Activated T-helper 1 cell treated with anti-CD3 and anti-CD28 coated beads, Interleukin-12 subunit alpha, Interleukin-12 subunit beta, Interleukin-2, Interleukin-4 antibody, amounts not matched to agents 30 ng/mL and 10 ng/mL and 1 ng/mL, durations not matched to agents 14 hours and 24 hours and 36 hours (primary cell): ENCODE data around the gene MIF4GD. TPM values are rescaled to one million over a fixed set of nuclear protein-coding genes. Genes with fewer than 3 reads are reported as not detected.

Source experiments
- DNase-seq: peaks from one replicate; pipeline ENCODE4 v3.0.0; 2021; ENCODE audit warnings: low spot score
- H3K27ac Mint-ChIP-seq: one replicate; pipeline ENCODE4 v1.8.0; 2021; ENCODE audit warnings: mild to moderate bottlenecking, mixed read lengths
- H3K27me3 Mint-ChIP-seq: one replicate; pipeline ENCODE4 v1.8.0; 2022; ENCODE audit warnings: mild to moderate bottlenecking, moderate library complexity, mixed read lengths; ENCODE audit not compliant: insufficient read depth
- H3K36me3 Mint-ChIP-seq: one replicate; pipeline ENCODE4 v1.8.0; 2021; ENCODE audit warnings: low read depth, mixed read lengths
- H3K4me1 Mint-ChIP-seq: one replicate; pipeline ENCODE4 v1.8.0; 2021; ENCODE audit warnings: low read depth, mixed read lengths
- H3K4me3 Mint-ChIP-seq: one replicate; pipeline ENCODE4 v1.8.0; 2021; ENCODE audit warnings: mild to moderate bottlenecking, moderate library complexity, mixed read lengths
- H3K9me3 Mint-ChIP-seq: one replicate; pipeline ENCODE4 v1.8.0; 2021; ENCODE audit warnings: mixed read lengths
- intact Hi-C: fragments of 100-400 bp; cut with micrococcal nuclease; formaldehyde crosslinking; loops from one replicate; pipeline ENCODE4 v1.15.1; 2024
- total RNA-seq: library from RNA; stranded (reverse); gene quantifications from 2 replicates; pipeline ENCODE4 v1.2.3, GENCODE V29; 2022

Gene MIF4GD
- total RNA-seq, 1 donor from 2014 or later, result 49.0 TPM

GRCh38 chr17:75244133-75244866 is 26.7 kb downstream of the MIF4GD start:
- H3K27me3 Mint-ChIP-seq, result no peaks in the 10 kb centered on the region
- DNase-seq, result no peak
- H3K36me3 Mint-ChIP-seq, result peaks cover 51% of the 10 kb centered on the region
- H3K9me3 Mint-ChIP-seq, result no peaks in the 10 kb centered on the region
- H3K27ac Mint-ChIP-seq, result peak overlapping the region; percentile 85
- intact Hi-C loops, result no loop called here
- H3K4me3 Mint-ChIP-seq, result peak overlapping the region; percentile 46
- peaks cover 56% of the 10 kb centered on the region for H3K4me1 Mint-ChIP-seq

GRCh38 chr17:75242461-75243042 is 28.5 kb downstream of the MIF4GD start:
- Mint-ChIP-seq H3K9me3 (no peaks in the 10 kb centered on the region), H3K4me1 (peaks cover 53% of the 10 kb centered on the region), H3K4me3 (peak overlapping the region; percentile 64), H3K36me3 (peaks cover 58% of the 10 kb centered on the region), H3K27me3 (no peaks in the 10 kb centered on the region), H3K27ac (peak overlapping the region; percentile 90)
- peak; percentile 24 for DNase-seq
- intact Hi-C loops, result loop anchor here (1.0 to 2.0 kb wide), 2 partner anchors 8 to 18 kb away; partner anchors contain the start of genes GGA3 and MRPS7

GRCh38 chr17:75241996-75242460 is 29.0 kb downstream of the MIF4GD start:
- peak overlapping the region; percentile 64 for H3K4me3 Mint-ChIP-seq
- intact Hi-C loops, result loop anchor here (1.0 to 2.0 kb wide), 2 partner anchors 8 to 19 kb away; partner anchors contain the start of genes GGA3 and MRPS7
- peak overlapping the region; percentile 90 for H3K27ac Mint-ChIP-seq
- H3K9me3 Mint-ChIP-seq, result no peaks in the 10 kb centered on the region
- peaks cover 51% of the 10 kb centered on the region for H3K4me1 Mint-ChIP-seq
- DNase-seq, result no peak
- H3K36me3 Mint-ChIP-seq, result peaks cover 61% of the 10 kb centered on the region
- H3K27me3 Mint-ChIP-seq, result no peaks in the 10 kb centered on the region

GRCh38 chr17:75241502-75241901 is 29.5 kb downstream of the MIF4GD start:
- Mint-ChIP-seq H3K36me3 (peaks cover 61% of the 10 kb centered on the region), H3K4me3 (no peak overlapping the region), H3K27ac (peak overlapping the region; percentile 90), H3K27me3 (no peaks in the 10 kb centered on the region), H3K4me1 (peaks cover 51% of the 10 kb centered on the region), H3K9me3 (no peaks in the 10 kb centered on the region)
- no peak for DNase-seq
- intact Hi-C loops, result no loop called here

- Mint-ChIP-seq H3K4me3 (no peak overlapping the region), H3K27me3 (no peaks in the 10 kb centered on the region), H3K9me3 (no peaks in the 10 kb centered on the region), H3K36me3 (peaks cover 62% of the 10 kb centered on the region), H3K4me1 (peaks cover 48% of the 10 kb centered on the region), H3K27ac (no peak overlapping the region)
- intact Hi-C loops, result no loop called here
- DNase-seq, result no peak
Measured at GRCh38 chr17:75241143-75241430, 29.9 kb downstream of the MIF4GD start.

- intact Hi-C loops, result loop anchor here (1.0 kb wide), 1 partner anchor 172 kb away; no protein-coding TSS in a partner anchor
- Mint-ChIP-seq H3K36me3 (peaks cover 59% of the 10 kb centered on the region), H3K27ac (peak overlapping the region; percentile 68), H3K27me3 (no peaks in the 10 kb centered on the region), H3K4me1 (peaks cover 45% of the 10 kb centered on the region), H3K9me3 (no peaks in the 10 kb centered on the region), H3K4me3 (no peak overlapping the region)
- DNase-seq, result no peak
Measured at GRCh38 chr17:75240394-75241142, 30.5 kb downstream of the MIF4GD start.

GRCh38 chr17:75239778-75240393 is 31.1 kb downstream of the MIF4GD start:
- H3K27me3 Mint-ChIP-seq, result no peaks in the 10 kb centered on the region
- H3K27ac Mint-ChIP-seq, result peak overlapping the region; percentile 68
- peaks cover 61% of the 10 kb centered on the region for H3K36me3 Mint-ChIP-seq
- no peaks in the 10 kb centered on the region for H3K9me3 Mint-ChIP-seq
- no peak overlapping the region for H3K4me3 Mint-ChIP-seq
- DNase-seq, result no peak
- intact Hi-C loops, result loop anchor here (1.0 kb wide), 1 partner anchor 172 kb away; no protein-coding TSS in a partner anchor
- peaks cover 45% of the 10 kb centered on the region for H3K4me1 Mint-ChIP-seq

- H3K4me3 Mint-ChIP-seq, result no peak overlapping the region
- intact Hi-C loops, result no loop called here
- H3K27me3 Mint-ChIP-seq, result no peaks in the 10 kb centered on the region
- no peak overlapping the region for H3K27ac Mint-ChIP-seq
- H3K4me1 Mint-ChIP-seq, result peaks cover 39% of the 10 kb centered on the region
- no peak for DNase-seq
- H3K9me3 Mint-ChIP-seq, result no peaks in the 10 kb centered on the region
- peaks cover 63% of the 10 kb centered on the region for H3K36me3 Mint-ChIP-seq
Measured at GRCh38 chr17:75239214-75239613, 31.8 kb downstream of the MIF4GD start.

- Mint-ChIP-seq H3K27ac (peak overlapping the region; percentile 76), H3K4me3 (peak overlapping the region; percentile 38), H3K9me3 (no peaks in the 10 kb centered on the region), H3K4me1 (peaks cover 35% of the 10 kb centered on the region), H3K27me3 (no peaks in the 10 kb centered on the region), H3K36me3 (peaks cover 62% of the 10 kb centered on the region)
- peak; percentile 35 for DNase-seq
- intact Hi-C loops, result loop anchor here (1.0 kb wide), 3 partner anchors 23 to 124 kb away; partner anchors contain the start of genes GGA3, MRPS7 and NUP85
Measured at GRCh38 chr17:75238684-75239191, 32.3 kb downstream of the MIF4GD start.

GRCh38 chr17:75238020-75238580 is 32.9 kb downstream of the MIF4GD start:
- Mint-ChIP-seq H3K4me1 (peaks cover 28% of the 10 kb centered on the region), H3K27ac (no peak overlapping the region), H3K4me3 (no peak overlapping the region), H3K36me3 (peaks cover 58% of the 10 kb centered on the region), H3K9me3 (no peaks in the 10 kb centered on the region), H3K27me3 (no peaks in the 10 kb centered on the region)
- DNase-seq, result no peak
- intact Hi-C loops, result loop anchor here (1.0 kb wide), 3 partner anchors 23 to 124 kb away; partner anchors contain the start of genes GGA3, MRPS7 and NUP85

- Mint-ChIP-seq H3K4me3 (no peak overlapping the region), H3K27me3 (no peaks in the 10 kb centered on the region), H3K9me3 (no peaks in the 10 kb centered on the region), H3K27ac (peak overlapping the region; percentile 75), H3K36me3 (peaks cover 60% of the 10 kb centered on the region), H3K4me1 (peaks cover 21% of the 10 kb centered on the region)
- DNase-seq, result no peak
- intact Hi-C loops, result loop anchor here (1.0 kb wide), 3 partner anchors 24 to 123 kb away; partner anchors contain the start of genes GGA3, MRPS7 and NUP85
Measured at GRCh38 chr17:75237100-75238014, 33.7 kb downstream of the MIF4GD start.
